ENCODE results near the gene YIF1A. TPM values are rescaled to one million over a fixed set of nuclear protein-coding genes. Genes with fewer than 3 reads are reported as not detected.

The YIF1A gene
- polyA plus RNA-seq, 1 experiment, result 228 TPM

GRCh38 chr11:66287211-66287888 lies 1.6 kb downstream of the YIF1A start:
- CTCF ChIA-PET, result interaction anchor here (1.3 to 4.5 kb wide), 6 partner anchors 10 to 102 kb away, joined by 3 to 34 read pairs (median 4); partner anchors contain the start of gene RIN1
- H3K36me3 ChIP-seq (ENCODE audit: control insufficient read depth, insufficient read depth, low read length), result peaks cover 10% of the 10 kb centered on the region
- DNase-seq (ENCODE audit: low read depth), result no peak
- TF ChIP-seq CTCF (IDR thresholded peaks at IDR 0.05; ENCODE audit: insufficient read depth, low read depth, low read length), result no peak
- POLR2A ChIA-PET, result no interaction called here
- no peak overlapping the region; the same call in 1 of the 2 replicates for H3K4me3 ChIP-seq (ENCODE audit: low read depth, low read length)
- H3K27me3 ChIP-seq (ENCODE audit: control insufficient read depth, insufficient read depth, low read length), result peaks cover 6% of the 10 kb centered on the region

DNA sequence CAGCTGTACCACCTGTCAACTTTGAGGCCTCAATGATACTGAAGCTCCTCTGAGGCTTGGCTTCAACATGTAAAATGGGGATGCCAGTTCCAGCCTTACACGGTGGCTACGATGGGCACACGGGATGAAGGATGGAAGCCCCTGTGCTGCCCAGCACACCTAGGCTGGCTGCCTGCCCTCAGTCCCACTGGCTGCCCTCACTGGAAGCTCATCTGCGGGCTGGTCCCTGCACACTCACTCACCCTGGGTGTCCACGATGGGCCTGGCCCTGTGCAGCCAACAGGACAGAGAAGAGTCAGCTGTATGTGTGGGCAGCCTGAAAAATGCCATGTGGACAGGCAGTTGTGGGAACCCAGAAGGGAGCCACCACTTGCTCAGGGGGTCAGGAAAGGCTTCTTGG lies 2.2 kb downstream of the YIF1A start:
- Histone ChIP-seq H3K27me3 (ENCODE audit: control insufficient read depth, insufficient read depth, low read length) (peaks cover 4% of the 10 kb centered on the region), H3K36me3 (ENCODE audit: control insufficient read depth, insufficient read depth, low read length) (peaks cover 10% of the 10 kb centered on the region), H3K4me3 (ENCODE audit: low read depth, low read length) (no peak overlapping the region)
- CTCF ChIA-PET, result interaction anchor here (0.7 to 1.7 kb wide), 6 partner anchors 14 to 102 kb away, joined by 3 to 5 read pairs (median 4); partner anchors contain the start of gene RIN1
- no peak for TF ChIP-seq CTCF (IDR thresholded peaks at IDR 0.05; ENCODE audit: insufficient read depth, low read depth, low read length)
- POLR2A ChIA-PET, result no interaction called here
- no peak for DNase-seq (ENCODE audit: low read depth)

- POLR2A ChIA-PET, result no interaction called here
- no peaks in the 10 kb centered on the region for H3K27me3 ChIP-seq (ENCODE audit: control insufficient read depth, insufficient read depth, low read length)
- no peak overlapping the region for H3K4me3 ChIP-seq (ENCODE audit: low read depth, low read length)
- no peak for TF ChIP-seq CTCF (IDR thresholded peaks at IDR 0.05; ENCODE audit: insufficient read depth, low read depth, low read length)
- peaks cover 10% of the 10 kb centered on the region for H3K36me3 ChIP-seq (ENCODE audit: control insufficient read depth, insufficient read depth, low read length)
- CTCF ChIA-PET, result interaction anchor here (0.7 to 1.3 kb wide), 3 partner anchors 51 to 101 kb away, joined by 3 read pairs; partner anchors contain the start of gene RIN1
- no peak for DNase-seq (ENCODE audit: low read depth)
Observed at GRCh38 chr11:66285250-66285947, 3.5 kb downstream of the YIF1A start.

GRCh38 chr11:66284526-66285078 lies 4.3 kb downstream of the YIF1A start:
- H3K27me3 ChIP-seq (ENCODE audit: control insufficient read depth, insufficient read depth, low read length), result no peaks in the 10 kb centered on the region
- no peak overlapping the region for H3K4me3 ChIP-seq (ENCODE audit: low read depth, low read length)
- CTCF ChIA-PET, result interaction anchor here (1.2 to 1.3 kb wide), 3 partner anchors 12 to 62 kb away, joined by 3 to 5 read pairs (median 3); partner anchors contain the start of gene RIN1
- peaks cover 10% of the 10 kb centered on the region for H3K36me3 ChIP-seq (ENCODE audit: control insufficient read depth, insufficient read depth, low read length)
- POLR2A ChIA-PET, result no interaction called here
- no peak for DNase-seq (ENCODE audit: low read depth)
- TF ChIP-seq CTCF (IDR thresholded peaks at IDR 0.05; ENCODE audit: insufficient read depth, low read depth, low read length), result no peak
